ENCODE data around the gene NCAPD2. TPM values are rescaled to one million over a fixed set of nuclear protein-coding genes. Genes with fewer than 3 reads are reported as not detected.

NCAPD2 gene
- total RNA-seq, 1 donor from 2014 or later, result 113 TPM

- Mint-ChIP-seq H3K27me3 (ENCODE audit: insufficient read depth, low read depth) (no peaks in the 10 kb centered on the region), H3K36me3 (peaks cover 45% of the 10 kb centered on the region), H3K27ac (no peak overlapping the region), H3K4me3 (no peak overlapping the region), H3K9me3 (peaks cover 1% of the 10 kb centered on the region), H3K4me1 (peaks cover 7% of the 10 kb centered on the region)
- Histone ChIP-seq H2AFZ (replicated peaks) (no peak overlapping the region), H3K9me3 (ENCODE audit: low read depth) (no peaks in the 10 kb centered on the region), H3K4me1 (no peaks in the 10 kb centered on the region), H3F3A (ENCODE audit: low read depth) (peaks cover 80% of the 10 kb centered on the region), H3K36me3 (peaks cover 25% of the 10 kb centered on the region), H4K20me1 (ENCODE audit: low read depth) (peaks cover 8% of the 10 kb centered on the region), H3K4me2 (no peak overlapping the region), H3K27me3 (no peaks in the 10 kb centered on the region), H3K79me2 (ENCODE audit: low read depth) (peaks cover 6% of the 10 kb centered on the region), H3K4me3 (no peak overlapping the region), H3K27ac (no peak overlapping the region), H3K9ac (no peak overlapping the region)
- TF ChIP-seq, protein P1, sequence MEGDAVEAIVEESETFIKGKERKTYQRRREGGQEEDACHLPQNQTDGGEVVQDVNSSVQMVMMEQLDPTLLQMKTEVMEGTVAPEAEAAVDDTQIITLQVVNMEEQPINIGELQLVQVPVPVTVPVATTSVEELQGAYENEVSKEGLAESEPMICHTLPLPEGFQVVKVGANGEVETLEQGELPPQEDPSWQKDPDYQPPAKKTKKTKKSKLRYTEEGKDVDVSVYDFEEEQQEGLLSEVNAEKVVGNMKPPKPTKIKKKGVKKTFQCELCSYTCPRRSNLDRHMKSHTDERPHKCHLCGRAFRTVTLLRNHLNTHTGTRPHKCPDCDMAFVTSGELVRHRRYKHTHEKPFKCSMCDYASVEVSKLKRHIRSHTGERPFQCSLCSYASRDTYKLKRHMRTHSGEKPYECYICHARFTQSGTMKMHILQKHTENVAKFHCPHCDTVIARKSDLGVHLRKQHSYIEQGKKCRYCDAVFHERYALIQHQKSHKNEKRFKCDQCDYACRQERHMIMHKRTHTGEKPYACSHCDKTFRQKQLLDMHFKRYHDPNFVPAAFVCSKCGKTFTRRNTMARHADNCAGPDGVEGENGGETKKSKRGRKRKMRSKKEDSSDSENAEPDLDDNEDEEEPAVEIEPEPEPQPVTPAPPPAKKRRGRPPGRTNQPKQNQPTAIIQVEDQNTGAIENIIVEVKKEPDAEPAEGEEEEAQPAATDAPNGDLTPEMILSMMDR (IDR thresholded peaks at IDR 0.05), result no peak
- TF ChIP-seq EZH2 (IDR thresholded peaks at IDR 0.05) (no peak), EZH2phosphoT487 (IDR thresholded peaks at IDR 0.05) (no peak)
- no peak for DNase-seq (ENCODE audit: low spot score)
These were observed 79.1 kb downstream of the NCAPD2 start for GRCh38 chr12:6573001-6573400.

DNA sequence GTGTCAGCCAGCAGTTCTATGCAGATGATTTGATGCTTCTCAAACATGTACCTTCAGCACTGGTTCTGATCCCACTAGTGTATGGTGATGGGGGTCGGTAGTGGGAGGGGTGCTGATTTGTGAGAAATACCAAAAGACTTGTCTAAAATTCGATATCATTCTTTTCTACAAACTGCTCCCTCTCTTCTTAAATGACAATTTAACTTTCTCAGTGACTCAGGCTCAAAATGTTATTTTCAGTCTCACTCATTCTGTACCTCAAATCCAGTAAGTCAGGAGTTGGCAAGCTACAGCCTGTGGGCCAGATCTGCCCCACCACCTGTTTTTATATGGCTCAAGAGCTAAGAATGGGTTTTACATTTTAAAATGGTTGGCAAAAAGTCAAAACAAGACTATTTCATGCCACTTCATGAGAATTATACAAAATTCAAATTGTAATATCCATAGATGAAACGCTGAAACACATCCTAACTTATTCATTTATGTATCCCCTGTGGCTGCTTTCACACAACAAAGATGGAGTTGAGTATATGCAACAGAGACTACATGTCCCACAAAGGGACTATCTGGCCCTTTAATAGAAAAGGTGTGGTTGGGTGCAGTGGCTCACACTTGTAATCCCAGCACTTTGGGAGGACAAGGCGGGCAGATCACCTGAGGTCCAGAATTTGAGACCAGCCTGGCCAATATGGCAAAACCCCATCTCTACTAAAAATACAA lies 80.8 kb downstream of the NCAPD2 start:
- Histone ChIP-seq H3K4me3 (no peak overlapping the region), H4K20me1 (ENCODE audit: low read depth) (peaks cover 15% of the 10 kb centered on the region), H3K9me3 (ENCODE audit: low read depth) (no peaks in the 10 kb centered on the region), H3F3A (ENCODE audit: low read depth) (peaks cover 71% of the 10 kb centered on the region), H3K36me3 (peaks cover 34% of the 10 kb centered on the region), H3K4me1 (no peaks in the 10 kb centered on the region), H3K27me3 (no peaks in the 10 kb centered on the region), H3K27ac (no peak overlapping the region), H2AFZ (replicated peaks) (no peak overlapping the region), H3K9ac (no peak overlapping the region), H3K4me2 (no peak overlapping the region), H3K79me2 (ENCODE audit: low read depth) (peaks cover 4% of the 10 kb centered on the region)
- TF ChIP-seq EZH2phosphoT487 (IDR thresholded peaks at IDR 0.05), result no peak
- TF ChIP-seq, protein P1 (IDR thresholded peaks at IDR 0.05), result no peak
- Mint-ChIP-seq H3K36me3 (peaks cover 53% of the 10 kb centered on the region), H3K9me3 (no peaks in the 10 kb centered on the region), H3K4me1 (no peaks in the 10 kb centered on the region), H3K27me3 (ENCODE audit: insufficient read depth, low read depth) (no peaks in the 10 kb centered on the region), H3K4me3 (no peak overlapping the region), H3K27ac (no peak overlapping the region)
- no peak for DNase-seq (ENCODE audit: low spot score)

- Mint-ChIP-seq H3K9me3 (no peaks in the 10 kb centered on the region), H3K4me1 (no peaks in the 10 kb centered on the region), H3K27me3 (ENCODE audit: insufficient read depth, low read depth) (no peaks in the 10 kb centered on the region), H3K27ac (no peak overlapping the region), H3K4me3 (no peak overlapping the region), H3K36me3 (peaks cover 48% of the 10 kb centered on the region)
- DNase-seq (ENCODE audit: low spot score), result no peak
- H3K4me3 ChIP-seq, result no peak overlapping the region
- peaks cover 34% of the 10 kb centered on the region for H3K36me3 ChIP-seq
- H3K27ac ChIP-seq, result no peak overlapping the region
- H2AFZ ChIP-seq (replicated peaks), result no peak overlapping the region
- peaks cover 12% of the 10 kb centered on the region for H4K20me1 ChIP-seq (ENCODE audit: low read depth)
- TF ChIP-seq EZH2phosphoT487 (IDR thresholded peaks at IDR 0.05), result no peak
- TF ChIP-seq, protein P1 (IDR thresholded peaks at IDR 0.05), result no peak
- TF ChIP-seq EZH2 (IDR thresholded peaks at IDR 0.05), result no peak
- H3K79me2 ChIP-seq (ENCODE audit: low read depth), result no peaks in the 10 kb centered on the region
- H3F3A ChIP-seq (ENCODE audit: low read depth), result peaks cover 62% of the 10 kb centered on the region
- no peaks in the 10 kb centered on the region for H3K9me3 ChIP-seq (ENCODE audit: low read depth)
- no peak overlapping the region for H3K9ac ChIP-seq
- H3K4me2 ChIP-seq, result no peak overlapping the region
- no peaks in the 10 kb centered on the region for H3K27me3 ChIP-seq
- H3K4me1 ChIP-seq, result no peaks in the 10 kb centered on the region
These were observed 81.7 kb downstream of the NCAPD2 start for GRCh38 chr12:6575648-6576047.

Small RNA genes lying within 50 kb of the gene (small RNA-seq; reads per million reads assigned to genes)
- gene SCARNA11, result 50.0 reads per million, percentile 98 among the genes with 10 or more reads in this experiment

Other genes with a start within 250 kb of the NCAPD2 start
- gene PLEKHG6, start 183.4 kb upstream of the NCAPD2 start, total RNA-seq (ENCODE audit: low replicate concordance), result 0.86 and 1.7 TPM in 2 replicates
- gene TNFRSF1A, start 152.0 kb upstream of the NCAPD2 start, total RNA-seq (ENCODE audit: low replicate concordance), result 21.8 and 24.7 TPM in 2 replicates
- 1.2 and 5.0 TPM in 2 replicates for gene SCNN1A, start 118.5 kb upstream of the NCAPD2 start, total RNA-seq (ENCODE audit: low replicate concordance)
- gene LTBR, start 109.9 kb upstream of the NCAPD2 start, total RNA-seq (ENCODE audit: low replicate concordance), result 0.25 TPM in 1 of 2 replicates, not detected in the other
- 0.43 TPM in 1 of 2 replicates, not detected in the other for gene CD27, start 49.1 kb upstream of the NCAPD2 start, total RNA-seq (ENCODE audit: low replicate concordance)
- gene TAPBPL, start 42.1 kb upstream of the NCAPD2 start, total RNA-seq (ENCODE audit: low replicate concordance), result 0.56 TPM in 1 of 2 replicates, not detected in the other
- gene VAMP1, start 23.4 kb upstream of the NCAPD2 start, total RNA-seq (ENCODE audit: low replicate concordance), result 14.3 and 23.1 TPM in 2 replicates
- gene MRPL51, start 840 bp upstream of the NCAPD2 start, total RNA-seq (ENCODE audit: low replicate concordance), result 95.2 and 143 TPM in 2 replicates
- 3,866 and 6,177 TPM in 2 replicates for gene GAPDH, start 40.4 kb downstream of the NCAPD2 start, total RNA-seq (ENCODE audit: low replicate concordance)
- 9.9 and 21.1 TPM in 2 replicates for gene IFFO1, start 61.9 kb downstream of the NCAPD2 start, total RNA-seq (ENCODE audit: low replicate concordance)
- gene NOP2, start 74.2 kb downstream of the NCAPD2 start, total RNA-seq (ENCODE audit: low replicate concordance), result 43.8 and 47.8 TPM in 2 replicates
- 381 and 412 TPM in 2 replicates for gene CHD4, start 113.3 kb downstream of the NCAPD2 start, total RNA-seq (ENCODE audit: low replicate concordance)
- gene LPAR5, start 141.9 kb downstream of the NCAPD2 start, total RNA-seq (ENCODE audit: low replicate concordance), result 0.04 and 0.22 TPM in 2 replicates
- 2.7 and 3.8 TPM in 2 replicates for gene ACRBP, start 153.3 kb downstream of the NCAPD2 start, total RNA-seq (ENCODE audit: low replicate concordance)
- gene ING4, start 169.0 kb downstream of the NCAPD2 start, total RNA-seq (ENCODE audit: low replicate concordance), result 101 and 135 TPM in 2 replicates
- 38.0 and 52.0 TPM in 2 replicates for gene ZNF384, start 195.3 kb downstream of the NCAPD2 start, total RNA-seq (ENCODE audit: low replicate concordance)
- gene PIANP, start 206.7 kb downstream of the NCAPD2 start, total RNA-seq (ENCODE audit: low replicate concordance), result 0.32 and 1.7 TPM in 2 replicates
- 24.5 and 41.8 TPM in 2 replicates for gene COPS7A, start 229.9 kb downstream of the NCAPD2 start, total RNA-seq (ENCODE audit: low replicate concordance)

Measured in neural progenitor cell (in vitro differentiated cells).